ENCODE data around the gene CWC27. TPM values are rescaled to one million over a fixed set of nuclear protein-coding genes. Genes with fewer than 3 reads are reported as not detected.
A peak's percentile ranks its signal among the peaks of the same experiment; 100 is the strongest.

CWC27 gene
- total RNA-seq, 4 donors from 2014 or later: 13.0 to 22.9 (median 19.9) TPM

DNA sequence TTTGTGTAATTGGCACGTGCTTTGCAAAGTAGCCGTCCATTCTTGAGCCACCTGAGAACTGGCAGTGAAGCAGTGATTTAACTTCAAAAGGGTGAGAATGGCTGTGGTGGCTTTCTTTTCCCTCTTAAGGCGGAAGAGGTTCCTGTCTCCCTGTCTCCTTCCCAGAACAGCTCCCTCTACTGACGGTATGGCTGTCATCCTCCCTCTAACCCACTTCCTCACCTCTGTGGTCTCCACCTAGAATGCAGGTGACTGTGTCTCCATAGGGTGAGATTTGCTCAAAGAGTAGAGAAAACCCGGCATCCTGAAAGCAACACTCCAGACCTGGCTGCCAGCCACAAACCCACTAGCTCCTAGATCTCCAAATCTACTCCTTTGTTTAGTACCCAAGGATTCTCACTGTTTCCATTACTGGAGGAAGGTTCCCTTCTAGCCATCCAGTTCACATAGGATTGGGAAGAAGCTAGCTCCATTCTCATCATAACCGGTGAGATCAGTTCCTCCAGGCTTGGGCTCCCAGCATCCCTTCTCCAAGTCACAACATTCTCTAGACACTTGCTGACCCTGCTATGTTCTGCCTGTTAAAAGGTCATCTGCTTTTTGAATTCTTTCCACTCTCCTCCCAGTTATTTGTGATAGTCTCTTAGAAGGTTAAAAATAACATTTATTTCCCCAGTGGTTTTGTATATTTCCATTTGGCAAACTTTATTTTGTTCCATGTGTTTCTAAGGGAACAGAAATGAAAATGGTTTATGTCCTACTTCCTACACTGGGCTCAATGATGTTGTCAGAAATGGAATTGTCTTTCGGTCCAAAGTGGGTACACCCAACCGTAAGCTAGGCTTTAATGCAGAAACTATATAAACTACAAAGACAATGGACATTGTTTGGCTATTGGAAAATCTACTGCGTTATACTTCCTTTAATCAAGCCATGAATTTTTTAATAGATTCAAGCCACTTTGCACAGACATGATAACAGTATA, 269.4 kb downstream of the CWC27 start:
- Histone ChIP-seq H3K27ac (peak overlapping the region in 3 of 4 donors; percentile 94 to 97 (median 97)), H3K27me3 (no peaks in the 10 kb centered on the region), H3K4me1 (peaks cover 0 to 39% (median 5%) of the 10 kb centered on the region in 3 donors), H3K36me3 (no peaks in the 10 kb centered on the region), H3K9me3 (no peaks in the 10 kb centered on the region), H3K4me3 (no peak overlapping the region)
- TF ChIP-seq, protein P1, sequence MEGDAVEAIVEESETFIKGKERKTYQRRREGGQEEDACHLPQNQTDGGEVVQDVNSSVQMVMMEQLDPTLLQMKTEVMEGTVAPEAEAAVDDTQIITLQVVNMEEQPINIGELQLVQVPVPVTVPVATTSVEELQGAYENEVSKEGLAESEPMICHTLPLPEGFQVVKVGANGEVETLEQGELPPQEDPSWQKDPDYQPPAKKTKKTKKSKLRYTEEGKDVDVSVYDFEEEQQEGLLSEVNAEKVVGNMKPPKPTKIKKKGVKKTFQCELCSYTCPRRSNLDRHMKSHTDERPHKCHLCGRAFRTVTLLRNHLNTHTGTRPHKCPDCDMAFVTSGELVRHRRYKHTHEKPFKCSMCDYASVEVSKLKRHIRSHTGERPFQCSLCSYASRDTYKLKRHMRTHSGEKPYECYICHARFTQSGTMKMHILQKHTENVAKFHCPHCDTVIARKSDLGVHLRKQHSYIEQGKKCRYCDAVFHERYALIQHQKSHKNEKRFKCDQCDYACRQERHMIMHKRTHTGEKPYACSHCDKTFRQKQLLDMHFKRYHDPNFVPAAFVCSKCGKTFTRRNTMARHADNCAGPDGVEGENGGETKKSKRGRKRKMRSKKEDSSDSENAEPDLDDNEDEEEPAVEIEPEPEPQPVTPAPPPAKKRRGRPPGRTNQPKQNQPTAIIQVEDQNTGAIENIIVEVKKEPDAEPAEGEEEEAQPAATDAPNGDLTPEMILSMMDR (IDR thresholded peaks at IDR 0.05): peak in 2 of 4 experiments; percentile 4 to 31
- TF ChIP-seq POLR2AphosphoS5 (IDR thresholded peaks at IDR 0.05) (no peak), EP300 (IDR thresholded peaks at IDR 0.05) (no peak), POLR2A (IDR thresholded peaks at IDR 0.05) (no peak)
- WGBS, 2 donors (ENCODE audit: low coverage in 1 of 2): 55 to 59% methylated on average over 8 to 9 of the region's 9 CpGs
- no peak for ATAC-seq

DNA sequence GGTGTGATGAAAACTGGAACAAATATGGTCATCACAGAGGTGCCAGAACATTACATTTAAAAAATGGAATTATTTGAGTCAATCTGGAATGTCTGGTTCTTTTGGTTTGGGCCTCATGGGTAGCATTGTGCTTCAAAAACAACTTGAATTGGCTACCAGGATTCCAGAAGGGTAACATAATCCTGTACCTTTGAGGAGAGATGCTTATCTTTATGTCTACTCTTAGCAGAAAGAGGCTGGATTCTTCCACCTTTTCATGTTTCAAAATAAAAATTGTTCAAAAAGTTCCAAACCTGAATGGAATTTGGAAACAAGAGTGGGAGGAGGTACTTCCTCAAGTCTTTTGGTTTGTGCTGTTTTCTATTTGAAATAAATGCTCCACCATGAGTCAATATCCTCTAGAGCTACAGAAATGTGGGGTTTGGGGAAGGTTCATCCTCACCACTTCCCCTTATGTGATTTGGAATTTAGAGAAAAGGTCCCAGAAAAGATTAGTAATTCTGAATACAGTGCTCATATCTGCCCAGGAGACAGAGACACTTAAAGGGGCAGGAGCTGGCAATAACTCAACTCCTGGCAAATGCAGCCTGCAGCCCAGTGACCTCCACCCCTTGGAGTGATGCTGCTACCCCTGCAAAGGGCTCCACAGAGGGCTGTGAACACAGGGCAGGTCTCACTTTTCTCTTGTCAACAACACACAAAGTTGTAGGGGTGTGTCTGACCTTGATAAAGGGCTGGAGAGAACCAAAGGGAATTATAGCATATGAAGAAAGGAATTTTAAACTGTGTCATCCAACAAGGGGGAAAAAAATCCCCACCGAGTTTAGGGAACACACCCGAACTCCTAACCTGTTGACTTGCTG, 272.8 kb downstream of the CWC27 start:
- no peaks in the 10 kb centered on the region for H3K36me3 ChIP-seq
- no peaks in the 10 kb centered on the region for H3K27me3 ChIP-seq
- 32 to 78% methylated on average over 2 of the region's 2 CpGs for WGBS, 2 donors (ENCODE audit: low coverage in 1 of 2)
- H3K27ac ChIP-seq: no peak overlapping the region
- H3K9me3 ChIP-seq: no peaks in the 10 kb centered on the region
- no peak for ATAC-seq
- TF ChIP-seq, protein P1 (IDR thresholded peaks at IDR 0.05): no peak
- TF ChIP-seq POLR2AphosphoS5 (IDR thresholded peaks at IDR 0.05) (no peak), POLR2A (IDR thresholded peaks at IDR 0.05) (no peak), EP300 (IDR thresholded peaks at IDR 0.05) (no peak)
- no peak overlapping the region for H3K4me3 ChIP-seq
- peaks cover 0 to 17% (median 0%) of the 10 kb centered on the region in 3 donors for H3K4me1 ChIP-seq

DNA sequence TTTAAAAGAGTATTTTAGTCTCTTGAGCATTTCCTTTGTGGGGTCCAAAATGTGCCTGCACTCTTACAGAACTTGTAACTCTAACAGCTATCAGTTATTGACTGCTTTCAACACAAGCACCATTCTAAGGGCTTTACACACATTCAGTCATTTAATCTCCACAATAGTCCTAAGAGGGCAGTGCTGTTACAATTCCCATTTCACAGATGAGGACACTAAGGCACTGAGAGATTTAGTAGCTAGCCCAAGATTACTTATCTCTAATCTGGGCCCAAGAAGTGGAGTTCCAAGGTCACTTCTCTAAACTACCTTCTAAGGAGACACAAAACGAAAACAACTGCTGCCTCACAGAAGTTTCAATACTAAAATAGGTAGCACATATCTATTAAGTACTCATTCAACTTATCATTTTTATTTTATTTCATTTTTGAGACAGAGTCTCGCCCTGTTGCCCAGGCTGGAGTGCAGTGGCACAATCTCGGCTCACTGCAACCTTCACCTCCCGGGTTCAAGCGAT, 275.2 kb downstream of the CWC27 start:
- Histone ChIP-seq H3K27ac (no peak overlapping the region), H3K27me3 (no peaks in the 10 kb centered on the region), H3K4me3 (no peak overlapping the region), H3K36me3 (no peaks in the 10 kb centered on the region), H3K9me3 (no peaks in the 10 kb centered on the region), H3K4me1 (peaks cover 0 to 11% (median 3%) of the 10 kb centered on the region in 3 donors)
- TF ChIP-seq, protein P1 (IDR thresholded peaks at IDR 0.05): no peak
- no peak for TF ChIP-seq POLR2AphosphoS5 (IDR thresholded peaks at IDR 0.05)
- TF ChIP-seq EP300 (IDR thresholded peaks at IDR 0.05): no peak
- no peak for TF ChIP-seq POLR2A (IDR thresholded peaks at IDR 0.05)
- WGBS, 2 donors (ENCODE audit: low coverage in 1 of 2): 93 to 100% methylated on average over 5 of the region's 5 CpGs
- ATAC-seq: no peak

DNA sequence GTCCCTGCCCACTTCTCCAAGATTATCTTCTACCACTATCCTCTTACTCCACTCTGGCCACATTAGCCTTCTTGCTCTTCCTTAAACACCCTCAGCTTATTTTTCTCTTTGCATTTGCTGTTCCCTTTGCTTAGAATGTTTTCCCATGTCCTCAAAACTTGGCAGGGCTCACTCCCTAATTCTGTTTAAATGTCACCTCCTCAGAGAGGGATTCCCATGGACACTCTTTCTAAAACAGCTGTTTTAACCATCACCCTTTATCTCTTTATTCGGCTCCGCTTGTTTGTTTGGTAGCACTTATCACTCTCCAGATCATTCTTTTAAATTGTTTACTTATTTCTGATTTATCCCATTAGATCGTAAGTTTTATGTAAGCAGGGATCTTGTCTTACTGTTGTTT, 278.5 kb downstream of the CWC27 start:
- Histone ChIP-seq H3K4me3 (no peak overlapping the region), H3K27ac (no peak overlapping the region), H3K27me3 (no peaks in the 10 kb centered on the region), H3K4me1 (peaks cover 0 to 30% (median 5%) of the 10 kb centered on the region in 3 donors), H3K9me3 (no peaks in the 10 kb centered on the region), H3K36me3 (no peaks in the 10 kb centered on the region)
- ATAC-seq: no peak
- no peak for TF ChIP-seq EP300 (IDR thresholded peaks at IDR 0.05)
- no peak for TF ChIP-seq POLR2AphosphoS5 (IDR thresholded peaks at IDR 0.05)
- TF ChIP-seq POLR2A (IDR thresholded peaks at IDR 0.05): no peak
- TF ChIP-seq, protein P1 (IDR thresholded peaks at IDR 0.05): no peak
- 54 to 74% methylated on average over 3 of the region's 3 CpGs for WGBS, 2 donors (ENCODE audit: low coverage in 1 of 2)

Data from gastroesophageal sphincter (tissue), 4 donors.